AG09319 (cell line): ENCODE measurements around the gene DNAH17.

Source experiments
- DNase-seq: peaks from one replicate; pipeline ENCODE4 v3.0.0-alpha.2; 2010; ENCODE audit warnings: low read depth; ENCODE audit errors: extremely low read depth
- CTCF ChIP-seq: IDR thresholded peaks from 2 replicates; pipeline ENCODE4 v1.5.1; 2011; ENCODE audit warnings: low read depth, mild to moderate bottlenecking, inconsistent platforms, low read length, moderate library complexity

DNAH17 gene

GRCh38 chr17:78585006-78585630, 7.9 kb upstream of the DNAH17 start:
- DNase-seq = no peak
- TF ChIP-seq CTCF = no peak

GRCh38 chr17:78583091-78583490, 5.9 kb upstream of the DNAH17 start:
- DNase-seq = no peak
- no peak for TF ChIP-seq CTCF

GRCh38 chr17:78581304-78581703, 4.1 kb upstream of the DNAH17 start:
- DNase-seq = no peak
- no peak for TF ChIP-seq CTCF

GRCh38 chr17:78580277-78580804, 3.1 kb upstream of the DNAH17 start:
- DNase-seq = no peak
- no peak for TF ChIP-seq CTCF

- TF ChIP-seq CTCF = no peak
Measured at GRCh38 chr17:78576389-78577112, 645 bp downstream of the DNAH17 start.

GRCh38 chr17:78575899-78576298, 1.3 kb downstream of the DNAH17 start:
- DNase-seq = no peak
- no peak for TF ChIP-seq CTCF

More at GRCh38 chr17:78576389-78577112, 645 bp downstream of the DNAH17 start:
- DNase-seq = no peak

GRCh38 chr17:78575340-78575739, 1.9 kb downstream of the DNAH17 start:
- DNase-seq = no peak
- TF ChIP-seq CTCF = no peak
